Measurements from ENCODE around the gene CRYBG1.

GRCh38 chr6:106522562-106523250 lies 162.2 kb downstream of the CRYBG1 start:
- TF ChIP-seq CTCF (IDR thresholded peaks at IDR 0.05) (no peak), POLR2A (IDR thresholded peaks at IDR 0.05) (no peak)

Data from lower leg skin (tissue), 3 donors.